ENCODE measurements around the gene SRPK1.

DNA sequence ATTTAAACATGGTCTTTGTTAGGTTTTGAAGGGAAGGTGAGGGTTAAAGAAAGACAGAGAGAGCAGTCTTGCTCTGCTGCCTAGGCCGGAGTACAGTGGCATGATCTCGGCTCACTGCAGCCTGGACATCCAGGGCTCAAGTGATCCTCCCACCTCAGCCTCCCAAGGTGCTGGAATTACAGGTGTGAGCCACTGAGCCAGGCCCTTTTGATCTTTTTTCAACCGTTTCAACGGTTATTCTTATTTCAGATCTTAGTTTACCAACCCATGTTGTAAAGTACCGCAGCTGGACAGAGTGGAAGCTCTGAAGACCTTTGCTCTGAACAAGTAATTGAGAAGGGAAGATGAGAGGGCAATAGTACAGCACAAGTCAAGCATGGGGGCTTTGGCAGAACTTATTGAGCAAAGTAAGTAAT lies 1.2 kb upstream of the SRPK1 start:
- TF ChIP-seq EZH2 (IDR thresholded peaks at IDR 0.05; ENCODE audit: low read length, unreplicated experiment): no peak
- TF ChIP-seq, protein P1, sequence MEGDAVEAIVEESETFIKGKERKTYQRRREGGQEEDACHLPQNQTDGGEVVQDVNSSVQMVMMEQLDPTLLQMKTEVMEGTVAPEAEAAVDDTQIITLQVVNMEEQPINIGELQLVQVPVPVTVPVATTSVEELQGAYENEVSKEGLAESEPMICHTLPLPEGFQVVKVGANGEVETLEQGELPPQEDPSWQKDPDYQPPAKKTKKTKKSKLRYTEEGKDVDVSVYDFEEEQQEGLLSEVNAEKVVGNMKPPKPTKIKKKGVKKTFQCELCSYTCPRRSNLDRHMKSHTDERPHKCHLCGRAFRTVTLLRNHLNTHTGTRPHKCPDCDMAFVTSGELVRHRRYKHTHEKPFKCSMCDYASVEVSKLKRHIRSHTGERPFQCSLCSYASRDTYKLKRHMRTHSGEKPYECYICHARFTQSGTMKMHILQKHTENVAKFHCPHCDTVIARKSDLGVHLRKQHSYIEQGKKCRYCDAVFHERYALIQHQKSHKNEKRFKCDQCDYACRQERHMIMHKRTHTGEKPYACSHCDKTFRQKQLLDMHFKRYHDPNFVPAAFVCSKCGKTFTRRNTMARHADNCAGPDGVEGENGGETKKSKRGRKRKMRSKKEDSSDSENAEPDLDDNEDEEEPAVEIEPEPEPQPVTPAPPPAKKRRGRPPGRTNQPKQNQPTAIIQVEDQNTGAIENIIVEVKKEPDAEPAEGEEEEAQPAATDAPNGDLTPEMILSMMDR (conservative IDR thresholded peaks at IDR 0.05; ENCODE audit: low read depth, low read length): no peak

All from PC-3 (cell line).